IPS DF 4.7 (cell line): ENCODE results near the gene GFM1.
"Not testable (repeated sequence)": the region's sequence is repeated elsewhere in the genome, so short reads cannot be mapped to it uniquely, and the experiment has no call there.

ENCODE experiments used
- DNase-seq: peaks from one replicate; pipeline ENCODE4 v3.0.0-alpha.2; 2013; ENCODE audit warnings: low spot score; ENCODE audit errors: extremely low read depth

GFM1 gene

DNA sequence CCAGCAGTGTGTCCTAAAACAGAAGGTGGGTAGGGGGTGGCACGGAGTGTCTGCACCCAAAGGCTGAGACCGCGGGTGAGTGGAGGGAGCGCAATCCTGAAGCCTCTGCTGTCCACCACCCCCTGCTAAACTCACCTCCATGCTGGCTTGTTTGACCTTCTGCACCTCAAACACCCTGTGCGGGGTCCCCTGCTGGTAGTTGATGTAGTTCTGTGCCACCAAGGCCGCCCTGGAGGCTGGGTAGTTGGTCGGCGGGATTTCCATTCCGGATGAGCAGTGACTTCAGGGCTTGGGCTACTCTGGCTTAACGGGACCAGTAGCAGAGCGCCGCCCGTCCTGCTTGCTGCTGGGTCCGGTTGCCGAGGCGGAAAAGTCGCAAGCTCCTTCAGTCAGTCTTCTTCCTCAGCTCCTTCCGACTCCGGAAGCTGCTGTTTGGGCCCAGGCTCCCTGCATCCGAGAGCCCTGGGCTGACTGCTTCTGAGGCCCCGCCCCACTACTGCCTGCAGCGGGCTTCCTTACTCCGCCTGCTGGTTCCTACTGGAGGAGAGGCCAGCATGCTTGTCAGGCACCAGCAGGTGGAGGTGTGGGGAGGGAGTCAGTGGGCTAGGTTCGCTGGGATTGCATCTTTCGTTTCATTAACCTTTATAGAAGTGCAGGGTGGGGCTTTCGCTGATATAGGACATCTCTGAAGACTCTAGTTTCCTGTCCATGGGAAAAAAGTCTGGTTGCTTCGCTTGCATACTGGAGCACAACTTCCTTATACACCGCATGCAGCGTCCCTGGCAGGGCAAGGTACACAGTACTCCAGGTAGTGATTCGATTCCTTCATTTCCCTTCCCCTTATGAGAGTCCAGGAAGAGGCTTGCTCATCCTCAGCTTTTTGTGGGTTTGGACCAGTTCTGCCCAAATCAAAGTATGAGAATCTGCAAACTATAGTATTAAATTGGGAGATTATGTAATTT is 28.2 kb downstream of the GFM1 start, which contains the start of gene LXN:
Gene LXN, minus strand, starts transcription at position 434 of the 962 bp plus-strand sequence. Its CDS starts 170 bp downstream, at position 264.
- DNase-seq = peak; percentile 71

DNA sequence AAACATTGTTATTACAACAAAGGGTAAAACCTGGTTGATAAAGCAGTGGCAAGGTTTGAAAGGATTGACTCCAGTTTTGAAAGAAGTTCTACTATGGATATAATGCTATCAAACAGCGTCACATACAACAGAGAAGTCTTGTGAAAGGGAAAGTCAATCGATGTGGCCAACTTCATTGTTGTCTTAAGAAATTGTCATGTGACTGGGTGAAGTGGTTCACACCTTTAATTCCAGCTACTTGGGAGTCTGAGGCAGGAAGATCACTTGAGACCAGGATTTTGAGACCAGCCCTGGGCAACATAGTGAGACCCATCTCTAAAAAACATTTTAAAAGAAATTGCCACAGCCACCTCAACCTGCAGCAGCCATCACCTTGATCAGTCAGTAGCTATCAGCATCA is 34.4 kb downstream of the GFM1 start:
- DNase-seq = no peak

DNA sequence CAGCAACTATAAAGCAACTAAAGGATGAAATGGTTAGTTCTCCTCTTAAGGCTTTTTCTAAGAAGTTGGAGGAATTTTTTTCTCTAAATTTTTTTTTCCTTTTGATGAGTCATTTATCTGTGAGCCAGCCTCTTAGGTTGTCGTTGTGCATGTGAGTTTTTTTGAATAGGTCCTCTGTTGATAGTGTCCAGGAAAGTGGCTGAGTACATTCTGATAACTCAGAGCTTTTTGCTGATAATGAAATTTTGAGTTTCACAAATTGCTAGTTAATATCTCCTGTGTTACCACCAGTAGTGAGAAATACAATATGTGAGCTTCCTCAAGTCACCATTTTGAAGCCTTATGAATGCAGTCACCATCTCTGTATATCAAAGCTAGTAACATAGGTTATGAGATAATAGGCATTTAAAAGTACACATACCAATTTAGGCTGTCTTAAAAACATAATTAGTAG is 35.2 kb downstream of the GFM1 start:
- DNase-seq = no peak

DNA sequence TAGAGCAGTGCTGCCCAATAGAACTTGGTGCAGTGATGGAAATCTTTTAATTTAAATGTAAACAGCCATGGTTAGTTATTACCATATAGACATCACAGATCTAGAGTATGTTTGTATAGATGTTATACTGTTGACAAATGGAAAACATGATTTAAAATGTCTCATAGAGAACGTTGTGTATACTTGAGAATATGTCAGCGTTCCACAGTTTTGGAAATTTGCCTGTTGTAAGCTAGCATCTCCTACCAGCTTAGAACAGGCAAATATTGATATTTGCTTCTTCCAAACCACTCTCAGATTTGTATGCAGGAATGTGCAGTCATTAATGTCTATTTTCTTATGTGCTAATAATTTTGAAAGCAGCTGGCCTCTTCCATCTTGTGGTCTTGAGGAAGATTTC is 36.5 kb downstream of the GFM1 start:
- DNase-seq = no peak

DNA sequence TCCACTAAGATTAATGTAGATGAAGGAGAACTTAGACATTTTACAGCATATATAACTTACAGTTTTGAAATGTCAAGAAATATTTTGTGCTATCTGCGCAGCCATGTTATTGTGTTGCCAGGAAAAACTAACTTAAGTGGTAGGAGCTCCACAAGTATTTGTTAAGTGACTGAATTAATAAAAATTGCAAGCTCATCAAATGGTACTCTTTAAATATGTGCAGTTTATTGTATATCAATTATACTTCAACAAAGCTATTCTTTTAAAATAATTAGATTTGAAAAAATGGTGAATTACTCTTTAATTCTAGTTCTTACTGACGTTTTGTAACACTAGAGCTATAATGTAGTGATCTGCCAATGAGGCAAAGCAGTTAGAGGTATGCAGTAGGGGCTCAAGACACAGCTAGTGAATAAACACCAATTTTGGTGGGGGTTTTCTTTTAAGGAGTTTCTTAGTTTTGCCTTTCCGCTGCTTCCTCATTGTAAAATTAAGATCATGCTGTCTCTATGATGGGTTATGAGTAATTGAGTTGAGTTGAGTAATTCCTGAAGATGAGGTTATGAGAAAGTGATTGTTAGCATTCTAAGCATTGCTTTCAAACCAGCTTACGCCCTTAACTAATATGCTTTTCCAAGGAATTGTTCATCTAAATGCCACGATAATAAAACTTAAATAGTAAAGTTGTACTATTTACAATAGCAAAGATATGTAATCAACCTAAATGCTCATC is 39.1 kb downstream of the GFM1 start:
- no peak for DNase-seq

DNA sequence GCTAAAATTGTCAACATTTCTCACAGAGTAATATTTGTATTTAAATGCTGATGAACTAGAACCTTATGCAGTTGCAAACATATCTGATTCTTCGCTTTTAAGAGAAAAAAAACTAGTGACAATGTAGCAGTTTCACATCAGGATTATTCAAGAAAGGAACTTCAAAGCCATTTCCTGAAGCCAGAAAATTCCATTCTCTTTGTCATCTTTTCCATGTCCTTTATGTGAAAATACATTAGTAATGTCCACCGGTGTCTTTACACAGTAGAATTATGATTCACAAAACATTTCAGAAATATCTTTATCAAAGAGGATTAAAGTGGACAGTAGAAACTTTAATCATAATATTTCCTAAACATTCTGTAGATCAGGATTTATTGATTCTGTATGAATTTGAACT is 40.8 kb downstream of the GFM1 start:
- DNase-seq = no peak

DNA sequence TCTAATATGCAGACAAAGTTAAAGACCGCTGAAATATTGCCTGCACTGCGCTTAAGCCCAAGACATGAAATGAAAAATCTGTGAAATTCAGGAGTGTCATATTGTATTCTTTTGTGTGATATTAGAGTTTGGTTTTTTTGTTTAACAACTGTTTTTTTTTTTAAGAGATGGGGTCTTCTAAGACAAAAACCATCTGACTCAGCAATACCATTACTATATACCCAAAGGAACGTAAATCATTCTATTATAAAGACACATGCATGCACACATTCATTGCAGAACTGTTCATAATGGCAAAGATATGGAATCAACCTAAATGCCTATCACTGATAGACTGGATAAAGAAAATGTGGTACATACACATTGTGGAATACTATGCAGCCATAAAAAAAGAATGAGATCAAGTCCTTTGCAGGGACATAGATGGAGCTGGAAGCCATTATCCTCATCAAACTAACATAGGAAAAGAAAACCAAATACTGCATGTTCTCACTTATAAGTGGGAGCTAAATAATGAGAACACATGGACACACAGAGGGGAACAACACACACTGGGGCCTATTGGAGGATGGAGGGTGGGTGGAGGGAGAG is 49.6 kb downstream of the GFM1 start:
- DNase-seq = not testable (repeated sequence)

DNA sequence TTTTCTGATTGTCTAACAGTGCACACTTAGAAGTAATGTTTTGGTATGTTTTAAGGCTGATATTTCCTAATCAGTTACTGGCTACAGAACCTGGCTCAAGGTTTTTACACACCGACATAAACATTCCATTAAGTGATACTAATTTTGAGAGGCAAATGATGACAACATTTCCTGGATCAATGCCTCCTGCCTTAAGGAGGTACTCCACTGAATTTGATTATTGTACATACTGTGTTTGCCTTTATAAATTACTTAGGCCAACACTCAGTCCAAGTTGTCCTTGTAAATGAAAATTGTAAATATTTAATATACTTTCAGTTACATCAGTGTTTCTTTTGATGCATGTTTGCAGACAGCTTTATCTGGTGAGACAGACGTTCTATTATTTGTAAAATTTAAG is 52.3 kb downstream of the GFM1 start:
- DNase-seq = no peak

DNA sequence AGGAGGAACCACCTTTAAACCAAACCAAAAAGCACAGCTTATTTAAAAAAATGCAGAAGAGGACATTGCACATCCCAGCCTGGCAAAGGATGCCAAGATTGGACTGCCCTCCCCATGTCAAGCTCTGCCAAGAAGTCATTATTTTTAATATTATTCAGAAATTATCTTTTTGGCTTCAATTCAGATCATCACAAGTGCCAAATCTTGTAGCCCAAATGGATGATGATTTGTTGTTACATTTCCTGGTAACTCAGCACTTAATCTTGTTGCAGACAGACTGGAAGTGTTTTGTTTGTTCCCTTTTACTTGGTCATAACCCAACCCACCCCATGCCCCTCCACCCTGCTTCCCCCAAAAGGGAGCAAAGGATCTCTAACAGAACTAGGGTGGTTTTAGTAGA is 56.2 kb downstream of the GFM1 start:
- DNase-seq = no peak

DNA sequence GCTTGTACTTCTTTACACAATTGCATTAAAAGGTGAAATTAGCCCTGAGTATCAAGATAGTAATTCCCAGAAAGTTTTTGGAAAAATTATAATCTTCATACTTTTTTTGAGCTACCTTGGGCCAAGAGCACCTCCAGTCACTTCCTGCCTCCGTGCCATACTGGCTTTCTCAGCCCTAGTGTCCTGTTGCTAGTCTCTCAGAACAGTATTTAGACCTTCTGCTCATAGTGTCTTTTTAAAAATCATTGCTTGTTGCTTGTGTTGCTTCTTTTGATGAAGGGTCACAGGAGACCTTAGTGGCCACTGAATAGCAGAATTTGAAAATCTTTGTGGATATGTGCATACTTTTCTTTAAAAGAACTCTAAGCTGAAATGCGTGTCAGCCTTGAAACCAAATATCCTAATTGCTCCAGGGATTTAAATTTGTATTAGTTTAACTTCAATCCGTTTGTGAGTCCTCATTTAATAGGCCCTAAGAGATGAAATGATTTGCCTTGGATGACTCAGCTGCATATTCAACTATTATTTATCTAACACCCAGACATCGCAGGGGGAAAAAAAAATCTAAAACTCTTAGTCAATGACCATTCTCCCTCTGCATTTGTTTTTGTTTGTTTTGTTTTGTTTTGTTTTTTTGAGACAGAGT is 57.2 kb downstream of the GFM1 start:
- no peak for DNase-seq

DNA sequence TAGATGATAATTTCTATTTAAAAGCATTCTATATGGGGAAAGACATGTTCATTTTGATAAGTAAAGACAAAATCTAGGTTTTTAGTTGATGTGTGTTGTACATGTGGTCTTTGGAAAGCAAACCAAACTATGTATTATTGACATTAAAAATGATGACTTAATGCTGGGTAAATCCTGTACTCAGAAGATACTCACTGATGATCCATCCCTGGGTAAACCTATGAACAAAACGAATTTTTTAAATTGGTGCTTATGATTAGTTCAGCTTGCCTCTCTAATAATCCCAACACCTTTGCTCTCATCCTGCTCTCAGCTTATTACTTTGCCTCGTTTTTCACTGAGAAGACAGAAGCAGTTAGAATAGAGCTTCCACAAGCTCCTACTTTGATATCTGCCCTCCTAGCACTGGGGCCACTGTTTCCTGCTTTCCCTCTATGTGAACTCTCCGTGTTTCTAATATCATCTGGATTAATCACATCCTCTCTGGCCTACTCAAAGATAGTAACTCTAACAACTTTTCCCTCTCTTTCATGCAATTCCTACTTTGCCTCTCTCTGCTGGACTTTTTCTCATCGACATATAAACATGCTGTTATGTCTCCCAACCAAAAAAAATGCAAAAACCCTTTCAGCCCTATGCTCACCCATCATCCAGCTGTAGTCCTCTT is 58.6 kb downstream of the GFM1 start:
- no peak for DNase-seq

DNA sequence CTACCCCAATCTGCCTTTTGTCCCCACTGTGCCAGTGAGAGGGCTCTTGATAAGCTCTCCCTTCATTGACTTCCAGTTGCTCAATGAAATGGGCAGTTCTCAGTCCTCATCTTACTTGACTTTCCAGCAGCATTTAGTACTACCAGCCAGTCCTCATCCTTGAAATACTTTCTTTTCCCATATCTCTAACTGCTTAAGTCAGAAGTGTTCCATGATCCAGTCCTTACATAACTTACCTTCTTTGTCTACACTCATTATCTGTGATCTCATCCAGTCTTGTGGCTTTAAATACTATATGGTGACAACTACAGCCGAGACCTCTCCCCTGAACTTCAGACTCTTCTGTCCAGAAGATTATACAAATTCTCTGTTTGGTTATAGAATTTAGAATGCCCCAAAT is 59.2 kb downstream of the GFM1 start:
- DNase-seq = no peak

DNA sequence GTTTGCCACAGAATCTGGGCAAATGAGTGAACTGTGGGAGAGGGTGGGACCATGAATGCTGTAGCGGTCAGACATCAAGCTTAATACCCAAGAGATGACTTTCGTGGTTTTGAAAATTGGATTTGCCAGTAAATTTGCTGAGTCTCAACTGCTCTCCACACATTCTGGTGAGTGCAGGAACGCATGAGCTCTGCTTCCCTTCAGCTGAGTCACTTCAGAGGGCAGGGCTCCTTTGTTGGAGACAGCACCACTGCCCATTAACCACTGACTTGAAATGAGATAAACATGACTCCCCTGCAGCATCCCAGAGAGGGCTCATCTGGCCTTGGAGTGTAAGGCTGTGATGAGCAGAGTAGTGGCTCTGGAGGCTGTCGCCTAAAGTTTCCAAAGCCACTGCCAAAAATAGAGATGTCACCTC is 65.3 kb downstream of the GFM1 start:
- DNase-seq = no peak

DNA sequence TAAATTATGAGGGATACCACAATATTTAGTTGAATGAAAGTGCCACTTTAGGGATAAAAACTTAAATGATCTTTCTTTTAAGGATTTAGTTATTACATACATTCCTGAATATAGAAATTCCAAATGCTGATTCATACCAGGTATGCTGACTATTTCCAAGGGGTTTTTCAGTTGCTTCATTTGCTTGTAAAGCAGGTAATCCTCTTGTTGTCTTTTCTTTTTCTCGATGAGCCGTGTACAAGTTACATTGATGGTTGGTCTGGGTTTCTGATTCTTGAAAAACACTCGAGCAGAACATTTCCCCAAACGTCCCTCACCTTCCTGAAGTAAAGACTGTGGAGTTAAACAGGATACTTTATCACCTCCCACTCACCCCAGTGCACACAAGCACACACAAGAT is 66.3 kb downstream of the GFM1 start:
- DNase-seq = no peak

DNA sequence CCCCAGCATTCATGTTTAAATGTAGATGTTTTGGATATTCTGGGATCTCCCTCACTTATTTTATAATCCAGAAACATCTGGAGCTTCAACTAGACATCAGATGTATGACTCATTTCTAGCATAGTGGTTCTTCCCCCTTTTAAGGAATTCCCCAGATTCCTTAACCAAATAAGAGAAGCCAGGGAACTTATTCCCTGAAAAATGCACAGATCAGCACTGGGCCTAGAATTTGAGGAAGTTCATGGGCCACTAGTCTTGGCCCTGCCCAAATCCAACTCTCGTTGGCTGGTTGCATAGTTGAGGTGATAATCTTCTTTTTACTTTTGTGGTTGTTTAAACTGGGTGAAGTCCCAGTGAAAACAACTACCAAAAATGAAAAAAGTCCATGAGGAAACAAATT is 67.6 kb downstream of the GFM1 start:
- no peak for DNase-seq

DNA sequence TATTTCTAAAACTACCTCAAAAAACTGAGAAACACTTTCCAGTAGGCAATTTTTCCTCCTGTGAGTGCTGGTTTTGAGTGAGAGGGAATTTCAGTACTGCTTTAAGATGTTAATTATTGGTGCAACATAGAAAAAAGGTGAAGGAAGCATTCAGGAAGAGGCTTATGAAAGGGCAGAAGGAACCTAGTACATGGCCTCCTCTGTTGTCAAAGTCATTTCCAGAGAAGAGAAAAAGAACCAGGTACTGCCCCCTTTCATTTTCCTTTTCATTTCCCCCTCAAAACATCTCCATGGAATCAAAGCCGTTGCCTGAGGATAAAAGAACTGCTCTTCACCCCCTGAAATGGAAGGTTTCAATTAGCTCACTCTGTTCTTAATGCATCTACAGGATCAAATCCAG is 68.1 kb downstream of the GFM1 start:
- no peak for DNase-seq

DNA sequence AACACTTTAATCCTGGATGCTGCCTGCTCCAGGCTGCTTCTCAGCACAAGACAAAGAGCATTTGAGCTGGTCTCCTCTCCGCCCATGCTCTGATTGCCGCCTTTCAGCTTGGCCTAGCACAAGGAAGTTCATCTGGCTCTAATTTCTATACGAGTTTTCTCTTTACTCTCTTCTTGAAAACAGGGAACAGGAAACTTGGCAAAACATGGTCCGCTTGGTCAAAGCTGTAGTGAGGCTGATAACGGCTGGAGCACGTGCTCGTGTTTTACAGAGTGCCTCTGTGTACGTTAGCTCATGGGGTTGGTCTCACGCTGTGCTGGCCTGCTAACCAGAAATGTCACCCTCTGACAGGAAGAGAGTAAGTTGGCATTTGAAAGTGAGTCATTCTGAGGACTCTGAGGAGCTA is 68.8 kb downstream of the GFM1 start:
- no peak for DNase-seq

DNA sequence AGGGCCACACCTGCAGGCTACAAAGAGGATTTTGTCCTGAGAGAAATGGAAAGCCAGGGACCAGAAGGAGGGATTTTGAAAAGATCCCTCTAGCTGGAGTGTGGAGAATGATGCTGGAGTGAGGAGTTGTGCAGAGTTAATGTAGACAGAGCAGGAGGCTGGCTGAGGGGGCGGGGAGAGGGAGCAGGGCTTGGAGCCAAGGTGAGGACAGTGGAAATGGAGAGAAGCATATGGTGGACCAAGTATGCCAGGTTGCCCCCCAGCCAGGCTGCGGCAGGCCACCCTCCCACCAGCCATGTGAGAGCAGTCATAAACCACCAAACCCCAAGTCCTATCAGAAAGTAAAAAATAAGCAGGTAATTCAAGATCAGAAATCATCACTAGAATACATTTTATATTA is 73.2 kb downstream of the GFM1 start:
- no peak for DNase-seq

DNA sequence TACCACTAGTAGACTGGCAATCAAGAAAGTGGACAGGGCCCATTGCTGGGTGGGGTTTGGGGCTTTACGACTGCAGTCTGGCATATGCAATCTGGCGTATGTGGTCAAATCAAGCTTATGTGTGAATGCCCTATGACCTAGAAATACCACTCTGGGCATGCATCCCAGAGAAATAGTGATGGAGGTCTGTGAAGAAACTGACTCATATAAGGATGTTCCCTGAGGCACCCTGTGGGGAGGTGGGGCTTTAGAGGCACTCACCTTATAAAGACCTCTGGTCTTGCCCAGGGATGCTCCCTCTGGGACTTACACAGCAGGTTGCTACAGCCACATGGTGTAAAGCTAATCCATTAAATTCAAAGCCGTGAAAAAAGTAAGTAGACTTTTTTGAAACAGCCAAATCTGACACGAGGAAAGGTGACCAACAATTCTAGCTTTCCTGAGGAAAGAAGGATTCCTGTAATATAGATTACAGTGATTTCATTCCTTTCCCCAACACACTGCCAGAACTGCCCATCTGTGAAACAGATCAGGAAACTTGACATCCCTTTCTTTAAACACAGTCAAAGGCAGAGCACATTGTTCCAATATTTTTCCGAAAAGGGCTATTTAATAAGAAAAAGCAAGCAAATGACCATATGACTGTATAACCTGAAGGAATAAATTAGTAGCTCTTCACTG is 74.3 kb downstream of the GFM1 start:
- no peak for DNase-seq

DNA sequence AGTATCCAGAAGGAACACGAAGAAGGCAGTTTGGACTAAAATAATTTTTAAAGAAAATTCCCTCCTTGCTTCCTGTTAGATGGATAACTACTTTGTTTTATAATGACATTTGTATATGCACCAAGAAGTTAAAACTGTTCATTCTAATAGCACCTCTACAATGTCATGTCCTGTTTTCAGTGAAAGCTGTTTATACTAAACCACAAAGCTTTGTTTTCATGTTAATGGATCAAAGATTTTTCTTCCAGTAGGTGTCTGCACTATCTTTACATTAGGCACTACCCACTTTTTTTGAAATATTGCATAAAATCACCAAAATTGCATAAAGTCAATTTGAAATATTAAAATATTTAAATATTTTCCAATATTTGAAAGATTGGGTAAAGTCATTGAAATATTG is 77.8 kb downstream of the GFM1 start:
- no peak for DNase-seq
